OCI-LY7 (cell line): Measurements from ENCODE around the gene NEURL4.
"Not testable (repeated sequence)": the region's sequence is repeated elsewhere in the genome, so short reads cannot be mapped to it uniquely, and the experiment has no call there.

Experiments
- CTCF ChIP-seq: fragments of 200-600 bp; sonication (generic); conservative IDR thresholded peaks from 2 replicates; pipeline ENCODE4 v1.5.1; 2014; ENCODE audit warnings: mild to moderate bottlenecking, antibody characterized with exemption, low read length, moderate library complexity, mixed read lengths
- EZH2phosphoT487 ChIP-seq: fragments of 200-600 bp; sonication (generic); IDR thresholded peaks from 2 replicates; pipeline ENCODE4 v1.6.1; 2018; ENCODE audit warnings: low read depth, borderline replicate concordance, mild to moderate bottlenecking, mixed run types, antibody characterized with exemption, low read length, moderate library complexity, mixed read lengths

GRCh38 chr17:7332600-7333069 is 3.5 kb upstream of the NEURL4 start:
- TF ChIP-seq CTCF, EZH2phosphoT487: not testable (repeated sequence)
